ENCODE measurements around the gene GZF1. TPM values are rescaled to one million over a fixed set of nuclear protein-coding genes. Genes with fewer than 3 reads are reported as not detected.

GZF1 gene
- total RNA-seq (10 to 100 TPM in 1 of 2 donors, 1 to 10 TPM in 1; 5.6 to 11.0 TPM), polyA plus RNA-seq (1 to 10 TPM; 1.6 to 4.5 TPM)

- peak; percentile 99 for DNase-seq (ENCODE audit: low spot score)
These were observed at the start of gene GZF1 for GRCh38 chr20:23361476-23362391. Gene GZF1 (plus strand): TSS chr20:23362182. CDS start chr20:23364384, 2,202 bp downstream.

More at GRCh38 chr20:23361476-23362391, at the start of gene GZF1:
- no peaks in the 10 kb centered on the region for H3K9me3 ChIP-seq (ENCODE audit: control insufficient read depth in 4 of 4, low read length in 3 of 4)
- no peak for TF ChIP-seq NR2F2 (IDR thresholded peaks at IDR 0.05)
- TF ChIP-seq CTCF (IDR thresholded peaks at IDR 0.05; ENCODE audit: low read depth, low read length, missing input control): peak; percentile 16
- TF ChIP-seq REST (IDR thresholded peaks at IDR 0.05): peak; percentile 93
- TF ChIP-seq TAF1 (conservative IDR thresholded peaks at IDR 0.05): no peak
- peak; percentile 64 for TF ChIP-seq SP1 (IDR thresholded peaks at IDR 0.05)
- peak in 1 of 2 donors; percentile 46 for TF ChIP-seq JUND (IDR thresholded peaks at IDR 0.05)
- no peak for TF ChIP-seq FOXA1 (IDR thresholded peaks at IDR 0.05)
- peak in 1 of 2 donors; percentile 75 for TF ChIP-seq GABPA (IDR thresholded peaks at IDR 0.05 in 1 of 2, conservative IDR thresholded peaks at IDR 0.05 in 1 of 2)
- peak in 1 of 2 donors; percentile 62 for TF ChIP-seq EGR1 (IDR thresholded peaks at IDR 0.05; ENCODE audit: low read depth in 2 of 2)
- peak; percentile 51 for TF ChIP-seq MAX (IDR thresholded peaks at IDR 0.05)
- TF ChIP-seq ZBTB33 (IDR thresholded peaks at IDR 0.05): peak; percentile 49
- TF ChIP-seq YY1 (IDR thresholded peaks at IDR 0.05): peak; percentile 88
- TF ChIP-seq ATF3 (IDR thresholded peaks at IDR 0.05): peak; percentile 88
- peak in 1 of 2 donors; percentile 17 for TF ChIP-seq RXRA (IDR thresholded peaks at IDR 0.05)
- peak within 1 kb of the TSS; percentile 97 for H3K27ac ChIP-seq (ENCODE audit: low read depth in 1 of 2, low read length in 2 of 2)
- no peaks in the 10 kb centered on the region for H3K27me3 ChIP-seq (ENCODE audit: control insufficient read depth in 4 of 4, insufficient read depth in 4 of 4, low read length in 3 of 4)
- peak within 1 kb of the TSS; percentile 73 to 87 (median 78) for H3K4me3 ChIP-seq (ENCODE audit: low read depth in 1 of 3, low read length in 3 of 3)
- H3K4me1 ChIP-seq (ENCODE audit: control insufficient read depth in 4 of 4, insufficient read depth in 4 of 4, low read length in 3 of 4): peaks cover 7 to 46% (median 32%) of the 10 kb centered on the region in 4 donors
- peaks cover 0 to 9% (median 1%) of the 10 kb centered on the region in 4 donors for H3K36me3 ChIP-seq (ENCODE audit: control insufficient read depth in 4 of 4, insufficient read depth in 3 of 4, low read depth in 1 of 4, low read length in 3 of 4)
- peak within 1 kb of the TSS; percentile 84 to 91 for H3K9ac ChIP-seq (ENCODE audit: low read depth in 1 of 2, low read length in 2 of 2)
- WGBS: under 1% methylated on average over 114 of the region's 114 CpGs

Data from liver (tissue), 9 donors.